Fibroblast of mammary gland (primary cell): ENCODE data around the gene TMEM187.

Source experiments
- DNase-seq: peaks from one replicate; pipeline ENCODE4 v3.0.0-alpha.2; 2010; ENCODE audit warnings: low read depth
- H3K4me3 ChIP-seq: 2 replicates; pipeline ENCODE4 v1.5.1; 2011; ENCODE audit warnings: low read depth, mild to moderate bottlenecking, low read length, moderate library complexity; ENCODE audit not compliant: control insufficient read depth
- TF ChIP-seq, protein P1 (sequence below): conservative IDR thresholded peaks from 2 replicates; pipeline ENCODE4 v1.5.1; 2011; ENCODE audit warnings: low read depth, low read length, inconsistent platforms; ENCODE audit not compliant: control insufficient read depth, insufficient read depth

Gene TMEM187

DNA sequence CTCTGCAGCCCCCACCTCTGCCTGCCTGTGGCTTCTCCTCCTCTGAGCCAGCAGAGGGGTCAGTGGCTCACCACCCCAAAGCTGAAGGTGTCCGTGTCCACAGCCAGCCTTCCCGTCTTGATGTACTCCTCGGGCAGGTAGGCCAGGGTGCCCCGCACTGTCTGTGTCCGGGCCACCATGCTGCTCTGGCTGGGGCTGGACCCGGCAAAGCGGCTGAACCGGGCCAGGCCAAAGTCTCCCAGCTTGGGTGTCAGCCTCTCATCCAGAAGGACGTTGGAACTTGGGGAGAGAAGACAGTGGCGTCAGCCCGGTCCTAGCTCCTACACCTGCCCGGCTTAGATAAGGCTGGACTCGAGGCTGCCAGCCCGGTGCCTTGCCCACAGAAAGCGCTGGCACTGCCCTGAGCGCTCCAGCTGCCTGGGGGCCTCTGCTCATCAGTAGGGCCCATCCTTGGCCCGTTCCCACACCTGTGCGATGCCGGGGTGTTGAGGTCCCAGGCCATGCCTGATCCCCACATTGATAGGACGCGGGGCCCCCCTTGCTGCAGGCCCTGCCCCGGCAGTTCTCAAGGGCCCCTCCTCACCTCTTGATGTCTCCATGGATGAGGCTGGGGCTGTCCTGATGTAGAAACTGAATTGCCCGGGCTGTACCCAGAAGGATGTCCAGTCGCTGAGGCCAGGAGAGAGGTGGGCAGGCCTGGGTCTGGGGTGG is 44.0 kb downstream of the TMEM187 start:
- no peak for DNase-seq
- no peak overlapping the region for H3K4me3 ChIP-seq
- TF ChIP-seq, protein P1, sequence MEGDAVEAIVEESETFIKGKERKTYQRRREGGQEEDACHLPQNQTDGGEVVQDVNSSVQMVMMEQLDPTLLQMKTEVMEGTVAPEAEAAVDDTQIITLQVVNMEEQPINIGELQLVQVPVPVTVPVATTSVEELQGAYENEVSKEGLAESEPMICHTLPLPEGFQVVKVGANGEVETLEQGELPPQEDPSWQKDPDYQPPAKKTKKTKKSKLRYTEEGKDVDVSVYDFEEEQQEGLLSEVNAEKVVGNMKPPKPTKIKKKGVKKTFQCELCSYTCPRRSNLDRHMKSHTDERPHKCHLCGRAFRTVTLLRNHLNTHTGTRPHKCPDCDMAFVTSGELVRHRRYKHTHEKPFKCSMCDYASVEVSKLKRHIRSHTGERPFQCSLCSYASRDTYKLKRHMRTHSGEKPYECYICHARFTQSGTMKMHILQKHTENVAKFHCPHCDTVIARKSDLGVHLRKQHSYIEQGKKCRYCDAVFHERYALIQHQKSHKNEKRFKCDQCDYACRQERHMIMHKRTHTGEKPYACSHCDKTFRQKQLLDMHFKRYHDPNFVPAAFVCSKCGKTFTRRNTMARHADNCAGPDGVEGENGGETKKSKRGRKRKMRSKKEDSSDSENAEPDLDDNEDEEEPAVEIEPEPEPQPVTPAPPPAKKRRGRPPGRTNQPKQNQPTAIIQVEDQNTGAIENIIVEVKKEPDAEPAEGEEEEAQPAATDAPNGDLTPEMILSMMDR = no peak

DNA sequence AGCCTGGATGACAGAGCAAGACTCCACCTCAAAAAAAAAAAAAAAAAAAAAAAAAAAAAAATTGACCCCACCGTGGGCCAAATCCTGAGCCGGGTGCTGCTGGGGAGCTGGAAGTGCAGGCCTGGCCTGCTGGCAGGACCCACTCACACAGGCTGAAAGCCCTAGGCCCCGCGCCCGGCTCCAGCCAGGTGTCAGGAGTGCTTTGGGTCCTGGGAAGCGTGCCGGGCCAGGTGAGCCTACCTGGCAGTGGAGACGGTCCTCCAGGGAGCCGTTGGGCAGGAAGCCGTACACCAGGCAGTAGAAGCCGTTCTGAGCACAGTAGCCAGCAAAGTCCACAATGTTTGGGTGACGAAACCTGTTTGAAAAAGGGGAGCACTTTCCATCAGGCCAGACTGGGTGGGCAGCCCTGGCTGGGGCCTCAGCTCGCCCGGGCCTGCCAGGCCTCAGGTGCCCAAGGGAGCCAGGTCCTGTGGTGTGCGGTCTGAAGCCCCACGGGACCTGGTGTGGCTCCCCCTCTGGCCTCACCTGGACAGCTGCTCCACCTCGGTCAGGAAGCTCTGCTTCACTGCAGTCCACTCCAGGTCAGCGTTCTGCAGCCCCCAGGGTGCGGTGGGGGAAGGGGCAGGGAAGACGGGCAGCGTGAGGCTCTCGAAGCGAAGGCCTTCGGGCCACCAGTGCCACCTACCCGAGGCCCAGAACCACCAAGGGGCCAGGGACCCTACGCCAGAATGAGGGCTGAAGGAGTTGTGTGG is 45.4 kb downstream of the TMEM187 start:
- DNase-seq = no peak
- TF ChIP-seq, protein P1 = no peak
- peak overlapping the region; percentile 52 for H3K4me3 ChIP-seq

DNA sequence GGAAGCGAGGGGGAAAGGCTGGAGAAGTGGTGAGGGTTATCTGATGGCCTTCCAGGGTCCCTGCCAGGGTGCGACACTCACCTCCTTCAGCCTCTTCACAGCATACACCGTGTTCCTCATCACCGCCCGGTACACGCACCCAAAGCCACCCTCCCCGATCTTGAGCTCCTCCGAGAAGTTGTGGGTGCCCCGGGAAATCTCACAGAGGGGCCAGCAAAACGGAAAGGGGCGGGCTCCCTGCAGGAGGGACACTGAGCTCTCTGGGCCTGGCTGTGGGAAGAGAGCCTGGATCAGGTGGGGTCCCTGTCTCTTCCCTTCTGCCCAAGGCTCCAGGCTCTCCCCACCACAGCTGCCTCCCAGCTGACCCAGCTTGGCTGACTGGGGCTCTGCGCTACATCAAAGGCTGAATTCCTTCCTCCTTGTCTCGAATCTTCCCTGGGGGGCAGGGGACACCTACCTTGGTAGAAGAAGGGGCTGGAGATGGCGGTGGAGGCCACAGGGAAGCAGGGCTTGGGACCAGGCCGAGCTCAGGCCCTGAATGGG is 46.0 kb downstream of the TMEM187 start:
- DNase-seq = no peak
- H3K4me3 ChIP-seq = peak overlapping the region; percentile 52
- TF ChIP-seq, protein P1 = no peak

DNA sequence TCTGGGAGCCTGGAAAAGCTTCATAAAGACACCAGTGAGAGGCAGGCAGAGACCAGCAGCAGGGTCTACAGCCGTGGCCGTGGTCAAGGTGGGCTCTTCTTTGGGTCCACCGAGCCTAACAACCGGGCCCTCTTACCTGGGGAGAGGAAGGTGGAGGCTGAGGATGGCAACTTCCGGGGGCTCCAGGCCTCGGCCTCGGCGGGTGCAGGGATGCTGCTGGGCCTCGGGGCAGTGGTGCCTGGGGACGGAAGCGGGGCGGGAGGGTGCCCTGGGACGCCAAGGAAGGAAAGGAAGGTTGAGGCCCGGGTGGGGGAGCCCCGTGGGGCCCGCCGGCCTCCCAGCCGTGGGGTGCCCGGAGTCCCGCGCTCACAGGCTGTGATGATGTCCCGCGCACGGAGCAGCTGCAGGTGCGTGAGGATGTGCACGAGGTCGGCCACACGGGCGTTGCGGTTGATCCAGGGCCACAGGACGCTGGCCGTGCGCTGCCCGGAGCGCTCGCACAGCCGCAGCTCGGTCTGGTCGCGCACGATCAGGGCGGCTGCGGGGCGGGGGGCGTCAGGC is 46.6 kb downstream of the TMEM187 start:
- H3K4me3 ChIP-seq = peak overlapping the region; percentile 52
- TF ChIP-seq, protein P1 = no peak
- DNase-seq = no peak

DNA sequence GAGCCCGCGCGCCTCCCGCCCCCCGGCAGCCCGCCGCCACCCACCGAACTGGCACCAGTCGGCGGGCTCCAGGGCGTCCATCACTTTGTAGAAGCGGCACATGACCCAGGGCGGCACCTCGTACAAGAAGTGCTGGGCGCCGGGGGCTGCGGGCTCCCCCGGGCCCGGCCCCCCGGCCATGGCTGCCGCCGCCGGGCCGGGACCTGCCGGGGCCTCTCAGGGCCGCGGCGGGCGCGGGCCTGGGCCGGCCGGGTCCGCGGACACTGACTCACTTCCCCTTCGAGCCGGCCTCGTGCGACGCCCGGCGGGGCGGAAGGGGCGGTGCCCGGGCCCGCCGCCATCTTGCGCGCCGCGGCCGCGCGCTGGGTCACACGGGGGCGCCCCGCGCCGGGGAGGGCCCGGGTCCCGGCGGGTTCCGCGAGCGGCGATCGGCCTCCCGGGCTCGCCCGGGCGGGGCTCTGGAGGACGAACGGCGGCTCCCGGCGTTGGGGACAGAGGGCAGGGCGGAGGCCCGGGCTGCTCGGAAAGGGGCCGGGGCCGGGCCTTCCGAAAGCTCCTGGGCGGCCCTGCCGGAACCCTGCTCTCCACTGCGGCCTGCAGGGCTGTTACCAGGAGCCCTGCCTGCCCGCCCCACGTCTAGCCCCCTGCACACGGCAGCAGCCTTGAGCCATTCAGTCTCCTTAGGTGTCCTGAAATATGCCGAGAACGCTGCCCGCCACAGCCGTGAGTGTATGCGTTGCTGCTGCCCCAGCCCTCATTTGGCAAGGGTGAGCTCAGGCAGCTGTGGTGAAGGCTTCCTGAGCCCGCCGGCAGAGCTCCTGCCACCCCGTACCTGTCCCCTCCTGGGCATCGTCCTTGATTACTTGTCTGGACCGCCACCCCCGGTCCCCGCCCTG is 47.3 kb downstream of the TMEM187 start, which contains the start of gene IRAK1:
Gene IRAK1 (minus strand): TSS at position 270 of the 896 bp plus-strand sequence. CDS start 90 bp downstream, at position 180.
- TF ChIP-seq, protein P1 = no peak
- DNase-seq = peak; percentile 52
- H3K4me3 ChIP-seq = peak within 1 kb of the TSS; percentile 52
